K562 (cell line): ENCODE data around the gene NPAS1. TPM values are rescaled to one million over a fixed set of nuclear protein-coding genes. Genes with fewer than 3 reads are reported as not detected.
A peak's percentile ranks its signal among the peaks of the same experiment; 100 is the strongest.

Source experiments
- BHLHE40 ChIP-seq: IDR thresholded peaks from 2 replicates; pipeline ENCODE4 v1.6.1; 2011; ENCODE audit warnings: low read length, improper control_type of control experiment
- BRCA1 ChIP-seq, 2 experiments: fragments of 450-650 bp in 1 of 2; sonication (generic) in 1 of 2; formaldehyde crosslinking in 1 of 2; IDR thresholded peaks; 2 replicates each; pipeline versions ENCODE4 v1.5.0 to v1.6.1; 2017 to 2020; ENCODE audit warnings: mild to moderate bottlenecking in 1 of 2, missing genetic modification reagents in 1 of 2
- BRD4 ChIP-seq: fragments of 200-600 bp; sonication (generic); IDR thresholded peaks from 2 replicates; pipeline ENCODE4 v1.6.1; 2017; ENCODE audit warnings: inconsistent platforms
- CBFA2T3 ChIP-seq: fragments of 450-650 bp; IDR thresholded peaks from 2 replicates; pipeline ENCODE4 v1.6.1; 2017
- DPF2 ChIP-seq: fragments of 450-650 bp; IDR thresholded peaks from 2 replicates; pipeline ENCODE4 v1.6.1; 2016
- ILK ChIP-seq: fragments of 450-650 bp; IDR thresholded peaks from 2 replicates; pipeline ENCODE4 v1.6.1; 2016; ENCODE audit warnings: missing genetic modification characterization, low read depth, mild to moderate bottlenecking, missing compliant biosample characterization, moderate library complexity, borderline replicate concordance
- JUNB ChIP-seq: fragments of 450-650 bp; formaldehyde crosslinking; conservative IDR thresholded peaks from 2 replicates; pipeline ENCODE4 v1.4.0; 2020; ENCODE audit warnings: mild to moderate bottlenecking
- KHSRP ChIP-seq: fragments of 450-650 bp; IDR thresholded peaks from 2 replicates; pipeline ENCODE4 v1.6.1; 2017
- MITF ChIP-seq: IDR thresholded peaks from 2 replicates; pipeline ENCODE4 v1.6.1; 2014; ENCODE audit warnings: antibody characterized with exemption
- POLR2B ChIP-seq: fragments of 450-650 bp; IDR thresholded peaks from 2 replicates; pipeline ENCODE4 v1.6.1; 2018; ENCODE audit warnings: low read depth; ENCODE audit not compliant: partially characterized antibody
- RBM15 ChIP-seq: fragments of 200-400 bp; formaldehyde crosslinking; IDR thresholded peaks from 2 replicates; pipeline ENCODE4 v1.6.1; 2018; ENCODE audit warnings: mild to moderate bottlenecking, low read length, moderate library complexity; ENCODE audit not compliant: insufficient read depth
- TEAD4 ChIP-seq, 2 experiments: sonication (generic) in 1 of 2; formaldehyde crosslinking in 1 of 2; IDR thresholded peaks; 2 replicates each; pipeline versions ENCODE4 v1.6.1 to v1.8.0; 2012 to 2022; ENCODE audit warnings: borderline replicate concordance in 1 of 2, inconsistent platforms in 1 of 2, low read length in 1 of 2, mild to moderate bottlenecking in 1 of 2, missing genetic modification reagents in 1 of 2
- TFAP4 ChIP-seq: sonication (generic); formaldehyde crosslinking; IDR thresholded peaks from 2 replicates; pipeline ENCODE4 v1.8.0; 2022; ENCODE audit warnings: missing genetic modification reagents, mild to moderate bottlenecking, moderate library complexity, borderline replicate concordance
- TRIM24 ChIP-seq, 2 experiments: fragments of 450-650 bp; IDR thresholded peaks; 2 replicates each; pipeline ENCODE4 v1.6.1; 2016
- USF1 ChIP-seq: sonication (generic); formaldehyde crosslinking; IDR thresholded peaks from 2 replicates; pipeline ENCODE4 v1.9.0; 2022; ENCODE audit warnings: mild to moderate bottlenecking, missing genetic modification reagents
- XRCC4 ChIP-seq: IDR thresholded peaks from one replicate; pipeline ENCODE4 v1.6.1; 2011; ENCODE audit not compliant: insufficient read depth, insufficient read length; ENCODE audit errors: extremely low read depth
- ZBTB49 ChIP-seq: sonication (generic); formaldehyde crosslinking; IDR thresholded peaks from 2 replicates; pipeline ENCODE4 v1.8.0; 2022; ENCODE audit warnings: missing genetic modification reagents, mild to moderate bottlenecking, borderline replicate concordance
- ZNF124 ChIP-seq: sonication (generic); formaldehyde crosslinking; IDR thresholded peaks from 2 replicates; pipeline ENCODE4 v1.8.1; 2022; ENCODE audit warnings: missing genetic modification reagents
- ZNF146 ChIP-seq: IDR thresholded peaks from one replicate; pipeline ENCODE4 v1.6.1; 2018; ENCODE audit warnings: missing compliant biosample characterization; ENCODE audit not compliant: unreplicated experiment
- ZNF507 ChIP-seq: conservative IDR thresholded peaks from 2 replicates; pipeline ENCODE4 v1.6.1; 2017; ENCODE audit warnings: missing genetic modification characterization, missing compliant biosample characterization
- ZNF668 ChIP-seq: fragments of 250-450 bp; sonication (Bioruptor Pico); IDR thresholded peaks from 2 replicates; pipeline ENCODE4 v1.8.0; 2022; ENCODE audit warnings: mild to moderate bottlenecking, inconsistent platforms
- ZNF696 ChIP-seq: fragments of 250-450 bp; sonication (Bioruptor Pico); conservative IDR thresholded peaks from 2 replicates; pipeline ENCODE4 v1.4.0; 2020; ENCODE audit warnings: mild to moderate bottlenecking, moderate library complexity
- polyA plus RNA-seq, 8 experiments: library from polyadenylated mRNA; depleted of rRNA in 4 of 8; stranded (reverse) in 5 of 8; unstranded in 3 of 8; fragments of >200 nt; fragmentation: Nextera tagmentation in 2 of 8; fragmentation: Illumina TruSeq in 1 of 8; extraction: Ambion mirVana in 2 of 8; extraction: Trizol in 1 of 8; gene quantifications; 2 replicates each; pipeline versions ENCODE4 v1.2.1 to v1.2.3, GENCODE V29; 2011 to 2014; ENCODE audit warnings: inconsistent platforms in 1 of 8, missing spikeins in 1 of 8
- total RNA-seq, 7 experiments: library from RNA; depleted of rRNA in 6 of 7; stranded (reverse); fragments of >200 nt in 6 of 7; fragmentation: Illumina TruSeq in 2 of 7; extraction: Trizol in 2 of 7; gene quantifications; 2 replicates each; pipeline versions ENCODE4 v1.2.1 to v1.2.3, GENCODE V29; 2011 to 2021; ENCODE audit warnings: low replicate concordance in 1 of 7

NPAS1 gene
- total and polyA plus RNA-seq, 9 of the 15 experiments (the other 6 are each of a cell fraction or from before 2014, with no cell fraction given), result 0.58 to 5.3 (median 2.0) TPM; not detected in 2

- no peak for TF ChIP-seq ZNF668 (CRISPR knock-in tag)
- TF ChIP-seq DPF2, result peak; percentile 65; the same call in 1 of the 2 replicates
- no peak for TF ChIP-seq RBM15
- TF ChIP-seq ZNF696 (CRISPR knock-in tag), result no peak
- TF ChIP-seq KHSRP, result no peak
- no peak for TF ChIP-seq ZBTB49 (CRISPR knock-in tag)
- TF ChIP-seq TFAP4 (CRISPR knock-in tag), result peak; percentile 42; the same call in 1 of the 2 replicates
- TF ChIP-seq JUNB (CRISPR knock-in tag), result no peak
- TF ChIP-seq MITF, result peak; percentile 56; the same call in 1 of the 2 replicates
- no peak for TF ChIP-seq TEAD4 (IDR thresholded peaks at IDR 0.05; ENCODE audit: low read length)
- TF ChIP-seq TEAD4 (CRISPR knock-in tag; IDR thresholded peaks at IDR 0.05; ENCODE audit: borderline replicate concordance), result no peak
- 0 out of 2 replicates have a peak, but pooled peaks have one; percentile 4 for TF ChIP-seq CBFA2T3
- TF ChIP-seq BHLHE40, result peak; percentile 33
- TF ChIP-seq ZNF507 (tag), result no peak
- TF ChIP-seq BRD4, result no peak
- no peak for TF ChIP-seq TRIM24 (IDR thresholded peaks at IDR 0.05)
- TF ChIP-seq ILK (tag), result no peak
- no peak for TF ChIP-seq BRCA1 (IDR thresholded peaks at IDR 0.05)
- TF ChIP-seq BRCA1 (CRISPR knock-in tag; IDR thresholded peaks at IDR 0.05), result no peak
- TF ChIP-seq POLR2B, result no peak
- TF ChIP-seq ZNF124 (CRISPR knock-in tag), result no peak
- no peak for TF ChIP-seq ZNF146 (CRISPR knock-in tag)
- TF ChIP-seq USF1 (CRISPR knock-in tag), result peak; percentile 77
- no peak for TF ChIP-seq XRCC4
Observed at GRCh38 chr19:47035127-47036096, 15.8 kb downstream of the NPAS1 start (continued).
